ENCODE results near the gene TAS2R39.

Gene TAS2R39

GRCh38 chr7:143216686-143217085, 33.5 kb downstream of the TAS2R39 start:
- no peak for DNase-seq (ENCODE audit: low read depth)

GRCh38 chr7:143217806-143218205, 34.6 kb downstream of the TAS2R39 start:
- no peak for DNase-seq (ENCODE audit: low read depth)

DNA sequence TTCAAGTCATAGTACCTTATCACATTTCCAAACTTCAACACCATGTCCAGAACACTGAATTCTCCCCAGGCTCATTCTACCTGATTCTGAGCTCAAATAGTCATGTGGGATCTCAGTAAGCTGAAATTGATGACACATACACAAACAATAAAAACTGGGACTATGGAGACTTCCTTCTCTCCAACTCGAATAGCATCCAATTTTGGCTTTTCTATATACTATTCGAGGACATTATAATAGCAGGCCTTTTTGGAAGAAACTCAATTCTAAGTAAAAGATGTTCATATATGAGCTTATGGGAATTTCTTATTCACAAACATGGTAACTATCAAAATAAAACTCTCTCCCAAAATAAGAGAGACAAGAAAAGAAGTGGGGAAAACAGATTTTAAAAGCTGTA, 38.1 kb downstream of the TAS2R39 start:
- DNase-seq (ENCODE audit: low read depth), result no peak

GRCh38 chr7:143221737-143222136, 38.5 kb downstream of the TAS2R39 start, which contains the start of gene TAS2R40:
TAS2R40 (plus strand) TSS chr7:143222037; CDS start chr7:143222079, 42 bp downstream.
- DNase-seq (ENCODE audit: low read depth), result no peak

GRCh38 chr7:143222782-143223181, 39.6 kb downstream of the TAS2R39 start:
- no peak for DNase-seq (ENCODE audit: low read depth)

DNA sequence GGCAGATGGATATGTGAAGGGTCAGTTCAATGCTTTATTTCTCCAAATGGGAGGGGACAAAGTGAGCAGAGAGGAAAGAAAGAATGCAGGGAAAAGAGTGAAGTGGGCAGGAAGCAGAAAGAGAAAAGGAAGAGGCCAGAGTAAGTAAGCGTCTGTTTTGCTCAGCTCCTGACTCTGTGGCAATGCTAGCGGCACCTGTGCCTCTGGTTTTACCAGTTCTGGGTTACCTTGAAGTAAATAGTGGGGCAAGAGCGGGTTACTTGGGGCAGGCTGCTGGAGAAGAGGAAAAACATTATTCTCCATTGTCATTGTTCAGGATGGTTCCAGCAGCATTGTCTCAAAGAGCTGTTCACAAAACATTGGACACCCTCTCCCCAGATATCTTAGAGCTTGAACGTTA, 40.6 kb downstream of the TAS2R39 start:
- DNase-seq (ENCODE audit: low read depth), result no peak

DNA sequence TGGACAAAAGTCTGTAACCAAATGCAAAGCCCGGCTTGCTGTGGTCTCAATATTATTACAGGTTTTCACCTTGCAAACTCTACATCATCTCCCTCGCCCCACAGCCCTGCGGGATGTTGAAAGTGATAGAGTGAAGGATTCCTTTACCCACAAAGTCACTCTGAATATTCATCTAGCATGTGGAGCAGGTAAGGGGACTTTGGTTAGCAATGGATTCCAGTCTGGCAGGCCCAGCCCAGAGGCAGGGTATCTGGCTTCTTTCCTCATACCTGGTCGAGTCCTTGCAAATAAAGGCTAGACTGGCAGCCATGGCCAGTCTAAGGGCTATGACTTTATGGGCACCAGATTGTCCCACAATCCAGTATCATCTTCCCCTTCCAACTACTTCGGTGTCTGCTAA, 41.8 kb downstream of the TAS2R39 start:
- no peak for DNase-seq (ENCODE audit: low read depth)

GRCh38 chr7:143227806-143228205, 44.6 kb downstream of the TAS2R39 start:
- no peak for DNase-seq (ENCODE audit: low read depth)

GRCh38 chr7:143229054-143229790, 46.0 kb downstream of the TAS2R39 start:
- DNase-seq (ENCODE audit: low read depth), result no peak

GRCh38 chr7:143230602-143231457, 47.6 kb downstream of the TAS2R39 start:
- no peak for DNase-seq (ENCODE audit: low read depth)
